NCI-H2107 (cell line): Measurements from ENCODE around the gene ROR1.
A peak's percentile ranks its signal among the peaks of the same experiment; 100 is the strongest.

Source experiments
- DNase-seq: peaks from one replicate; lab custom pipeline; 2025; lab: John Stamatoyannopoulos, UW

Gene ROR1

DNA sequence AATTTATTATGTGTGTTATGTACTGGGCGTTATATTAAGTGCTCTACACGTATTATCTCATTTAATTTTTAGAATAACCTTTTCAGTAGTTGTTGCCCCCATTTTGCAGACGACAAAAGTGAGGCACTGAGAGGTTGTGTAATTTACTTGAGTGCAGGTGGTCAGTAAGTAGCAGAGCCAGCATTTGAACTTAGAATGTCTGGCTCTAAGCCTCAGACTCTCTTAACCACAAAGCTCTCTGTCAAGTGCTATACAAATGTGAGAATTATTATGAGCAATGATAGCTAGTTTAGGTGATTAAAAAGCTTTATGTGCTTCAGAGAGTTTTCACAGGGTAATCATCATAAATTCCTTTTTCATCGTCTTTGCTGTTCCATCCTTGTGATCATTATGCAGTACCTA is 333.3 kb downstream of the ROR1 start:
- DNase-seq = no peak

DNA sequence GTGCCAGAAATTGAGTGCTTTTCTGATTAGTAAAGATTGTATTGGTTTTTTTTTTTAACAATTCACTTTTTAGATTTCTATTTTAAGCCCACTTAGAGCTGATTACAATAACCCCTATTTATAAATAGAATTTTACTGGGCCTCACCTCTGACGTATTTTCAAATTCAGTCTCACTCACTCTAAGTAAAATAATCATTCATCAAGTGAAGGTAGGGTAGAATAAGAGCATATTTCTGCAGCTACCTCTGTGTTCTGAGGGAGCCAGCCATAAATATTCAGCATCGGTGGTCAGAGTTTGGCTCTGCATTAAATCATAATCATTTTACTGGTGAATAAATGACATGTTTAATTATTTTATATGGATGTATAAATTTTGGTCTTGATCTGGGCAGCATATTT is 333.8 kb downstream of the ROR1 start:
- DNase-seq = no peak

DNA sequence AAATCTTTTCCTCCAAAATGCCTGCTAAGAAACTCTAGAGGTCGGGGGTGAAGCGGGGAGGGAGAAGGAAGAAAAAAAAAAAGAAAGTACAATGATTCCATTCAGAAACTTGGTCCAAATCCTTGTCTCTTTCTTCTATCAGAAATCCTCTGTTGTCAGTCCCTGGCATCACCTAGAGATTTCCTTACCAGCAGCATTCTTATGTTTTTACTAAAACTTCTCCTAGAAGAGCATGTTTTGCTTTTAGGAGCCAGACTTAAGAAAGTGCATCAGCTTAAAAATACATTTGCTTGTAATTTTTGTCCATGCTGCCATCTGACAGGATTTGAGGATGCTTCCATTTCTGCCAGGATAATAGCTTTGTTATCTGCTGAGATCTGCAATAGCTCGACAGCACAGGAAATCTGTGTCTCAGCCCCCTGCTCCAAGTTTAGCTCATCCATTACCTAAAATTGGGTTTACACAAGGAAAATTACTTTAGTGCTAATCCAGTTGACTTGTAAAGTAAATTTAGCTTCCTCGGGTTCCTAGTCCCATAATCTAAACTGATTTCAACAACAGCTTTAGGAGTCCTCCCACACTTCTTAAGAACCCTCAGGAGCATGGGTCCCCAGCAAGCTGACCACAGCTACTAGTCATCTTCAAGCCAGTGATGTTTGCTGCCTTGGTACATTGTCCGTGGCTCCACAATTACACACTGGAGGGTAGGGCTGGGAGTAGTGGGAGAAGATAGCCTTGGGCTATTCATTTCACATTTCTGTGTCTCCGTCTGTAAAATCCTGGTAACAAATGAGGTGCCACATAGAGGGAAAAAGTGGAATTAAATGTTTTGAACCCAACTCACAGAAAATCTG is 337.3 kb downstream of the ROR1 start:
- DNase-seq = no peak

DNA sequence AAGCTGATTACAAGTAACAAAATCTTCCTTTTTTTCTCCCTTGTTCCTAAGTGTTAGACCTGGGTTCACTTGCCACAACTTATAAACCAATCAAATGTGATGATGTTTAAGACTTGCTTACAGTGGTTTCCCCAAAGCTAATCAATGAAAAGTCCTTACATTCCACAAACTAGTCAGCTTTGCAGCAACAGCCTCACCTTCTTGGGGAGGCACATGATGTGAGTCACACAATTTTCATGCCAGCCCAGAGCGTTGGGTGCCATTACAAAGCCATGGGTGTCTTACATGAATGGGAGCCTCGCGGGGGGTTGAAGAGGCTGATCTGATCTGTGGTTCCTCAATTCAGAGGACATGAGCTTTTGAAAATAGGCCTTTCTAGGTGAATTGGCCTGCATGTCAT is 338.0 kb downstream of the ROR1 start:
- no peak for DNase-seq

DNA sequence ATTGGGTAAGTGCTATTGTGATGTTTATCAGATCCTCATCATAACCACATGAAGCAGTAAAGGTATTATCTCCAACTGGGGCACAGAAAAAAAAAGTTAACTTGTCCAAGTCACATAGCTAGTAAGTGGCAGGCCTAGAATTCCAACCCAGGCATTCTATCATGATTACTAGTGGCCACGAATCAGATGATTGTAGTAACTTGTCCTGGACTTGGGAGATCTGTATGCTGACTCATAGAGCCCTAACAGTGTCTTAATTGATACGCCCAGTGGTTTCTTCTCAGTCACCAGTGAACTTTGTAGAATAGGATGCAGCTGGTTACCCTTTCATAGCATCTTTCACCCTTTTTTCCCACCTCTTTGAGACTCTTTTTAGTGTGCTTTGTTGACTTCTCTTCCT is 338.5 kb downstream of the ROR1 start:
- no peak for DNase-seq

DNA sequence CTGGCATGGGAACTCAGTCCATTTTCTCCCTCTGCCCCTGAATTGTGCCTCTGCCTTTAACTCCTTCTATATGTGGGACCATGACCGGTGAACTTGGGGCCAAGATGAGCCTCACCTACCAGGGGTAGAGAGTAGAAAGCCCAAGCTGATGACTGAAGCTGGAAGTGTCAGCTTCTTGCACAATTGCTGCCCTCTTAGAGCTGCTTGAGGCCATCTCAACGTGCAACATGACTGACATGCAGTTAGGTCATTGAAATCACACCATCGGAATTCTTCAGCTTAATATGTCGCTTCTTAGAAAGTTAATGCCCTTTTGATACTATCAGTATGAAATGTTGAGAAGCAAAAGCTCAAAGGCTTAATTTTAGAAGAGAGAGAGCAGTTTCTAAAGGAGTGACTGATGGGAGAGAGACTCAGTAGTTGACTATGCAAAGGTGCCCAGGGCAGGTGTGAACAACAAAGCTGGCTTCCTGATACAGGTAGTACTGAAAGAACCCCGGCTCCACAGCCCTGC is 340.3 kb downstream of the ROR1 start:
- DNase-seq = no peak

DNA sequence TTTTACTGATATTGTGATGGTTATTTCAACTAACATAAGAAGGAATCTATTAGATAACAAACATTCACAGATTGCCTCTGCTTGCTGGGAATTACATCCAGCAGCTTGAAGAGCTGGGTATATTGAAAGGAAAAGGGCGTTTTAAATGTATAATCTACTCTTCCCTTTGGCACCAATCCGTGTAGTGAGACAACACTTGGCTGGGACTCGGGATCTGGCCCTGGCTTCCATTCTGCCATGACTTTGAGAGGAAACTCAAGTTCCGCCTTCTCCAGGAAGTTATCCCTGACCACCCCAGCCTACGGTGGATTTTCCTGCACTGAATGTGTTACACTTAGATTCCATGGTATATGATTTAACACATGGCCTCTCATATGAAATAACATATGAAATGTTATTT is 342.7 kb downstream of the ROR1 start:
- DNase-seq = no peak

DNA sequence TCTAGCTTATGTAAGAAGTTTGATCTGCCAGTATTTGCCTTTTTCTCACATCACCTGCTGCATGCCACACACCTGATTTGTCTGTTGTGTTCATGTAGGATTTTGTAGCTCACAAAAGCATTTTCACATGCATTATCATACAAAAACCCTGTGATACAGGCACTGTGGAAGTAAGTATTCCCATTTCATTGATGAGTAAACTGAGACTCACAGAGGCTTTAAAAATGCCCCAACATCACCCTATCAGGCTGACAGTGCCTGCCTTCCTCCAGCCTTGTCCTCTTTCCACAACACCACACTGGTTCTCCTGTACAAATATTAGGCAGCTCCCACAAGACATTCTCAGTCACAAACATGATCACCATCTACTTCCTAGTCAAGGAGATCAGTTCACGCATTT is 343.7 kb downstream of the ROR1 start:
- DNase-seq = no peak

DNA sequence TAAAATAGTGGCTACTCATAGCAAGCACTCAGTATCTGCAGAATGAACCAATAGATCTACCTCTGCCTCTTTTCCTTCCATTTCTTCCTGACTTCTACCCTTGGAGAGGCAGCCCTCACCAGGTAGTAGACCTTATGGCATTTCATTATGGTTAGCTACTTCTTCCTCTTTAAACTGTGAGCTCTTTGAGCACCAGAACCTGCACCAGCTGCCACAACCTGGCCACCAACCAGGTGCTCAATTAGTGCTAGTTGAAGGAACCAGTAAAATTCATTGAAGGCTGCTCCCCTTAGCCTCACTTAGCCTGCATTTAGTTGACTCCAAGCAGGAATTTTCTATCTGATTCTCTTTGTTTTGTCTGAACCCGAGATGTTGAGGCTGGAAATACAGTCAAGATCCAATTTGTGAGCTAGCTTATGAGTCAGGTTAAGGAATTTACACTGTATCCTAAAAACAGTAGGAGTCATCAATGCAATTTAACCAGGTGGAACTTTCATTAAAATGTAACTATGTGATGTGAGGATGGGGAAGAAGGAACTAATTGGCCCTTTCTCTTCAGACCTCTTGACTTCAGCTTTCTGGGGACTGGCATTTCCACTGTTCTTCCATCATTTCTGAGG is 348.1 kb downstream of the ROR1 start:
- DNase-seq = no peak

DNA sequence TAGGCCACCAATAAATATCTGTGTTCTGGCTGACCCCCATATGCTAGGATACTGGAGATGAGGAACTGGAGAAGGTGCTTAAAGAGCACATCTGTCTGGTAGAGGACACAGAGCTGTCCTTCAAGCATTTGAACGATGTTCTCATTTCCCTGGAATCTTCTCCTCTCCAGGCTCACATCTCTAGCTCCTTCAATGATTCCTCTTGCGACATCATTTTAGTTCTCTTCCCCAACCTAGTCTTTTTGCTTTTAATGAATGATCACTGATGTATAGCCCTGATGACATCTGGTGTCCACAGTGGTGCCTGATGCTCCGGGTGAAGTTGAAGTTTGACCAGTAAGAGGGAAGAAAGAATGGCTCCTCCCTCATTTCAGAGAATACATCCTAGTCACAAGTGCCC is 348.8 kb downstream of the ROR1 start:
- DNase-seq = no peak

DNA sequence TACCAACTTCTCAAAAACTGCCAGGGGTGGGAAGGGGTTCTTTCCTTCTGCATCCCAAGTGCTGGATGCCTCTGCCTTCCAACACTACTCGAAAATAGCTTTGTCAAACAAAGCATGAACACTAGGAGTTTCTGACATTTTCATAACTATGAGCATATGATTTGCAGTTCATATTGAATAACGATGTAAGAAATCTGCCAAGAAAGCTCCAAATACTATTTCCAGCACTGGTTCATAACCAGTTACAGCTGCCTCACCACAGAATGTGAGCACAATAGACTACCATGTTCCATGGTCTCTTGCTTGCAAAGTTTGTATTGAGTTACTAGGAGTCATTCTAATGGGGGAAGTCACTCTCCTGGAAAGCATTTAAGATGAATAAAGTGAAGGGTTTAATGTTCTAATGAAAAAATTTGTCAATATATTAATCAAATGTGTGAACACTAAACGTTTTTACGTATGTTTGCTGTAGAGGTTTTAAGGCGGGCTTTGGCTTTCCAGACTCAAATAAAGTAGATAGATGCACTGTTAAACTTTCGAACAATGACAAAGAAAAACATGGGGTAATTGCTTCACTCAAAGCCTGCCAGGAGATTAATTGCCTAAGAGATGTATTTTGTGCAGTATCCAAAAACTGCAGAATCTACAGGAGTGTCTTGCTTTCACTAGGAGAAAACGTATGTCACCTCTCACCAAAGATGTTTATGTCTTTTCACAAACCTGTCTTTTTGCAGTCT is 351.1 kb downstream of the ROR1 start:
- no peak for DNase-seq

DNA sequence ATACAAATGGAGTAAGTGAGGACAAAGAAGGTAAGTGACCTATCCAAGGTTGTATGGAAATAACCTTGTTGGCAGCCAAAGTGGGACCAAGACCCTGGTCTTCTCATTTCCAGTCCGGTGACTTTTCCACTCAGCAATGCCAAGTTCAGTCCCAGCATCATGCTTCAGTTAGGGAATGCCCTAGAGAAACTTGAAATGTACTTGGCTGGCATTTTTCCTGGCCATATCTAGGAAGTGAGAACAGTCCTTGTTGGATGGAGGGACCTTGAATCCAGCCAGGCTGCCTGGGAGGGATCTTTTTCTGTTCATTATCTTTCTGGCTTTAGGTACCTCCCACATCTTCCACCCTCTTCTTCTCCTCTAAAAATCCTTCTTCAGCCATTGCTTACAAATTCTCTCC is 352.8 kb downstream of the ROR1 start:
- DNase-seq = no peak

DNA sequence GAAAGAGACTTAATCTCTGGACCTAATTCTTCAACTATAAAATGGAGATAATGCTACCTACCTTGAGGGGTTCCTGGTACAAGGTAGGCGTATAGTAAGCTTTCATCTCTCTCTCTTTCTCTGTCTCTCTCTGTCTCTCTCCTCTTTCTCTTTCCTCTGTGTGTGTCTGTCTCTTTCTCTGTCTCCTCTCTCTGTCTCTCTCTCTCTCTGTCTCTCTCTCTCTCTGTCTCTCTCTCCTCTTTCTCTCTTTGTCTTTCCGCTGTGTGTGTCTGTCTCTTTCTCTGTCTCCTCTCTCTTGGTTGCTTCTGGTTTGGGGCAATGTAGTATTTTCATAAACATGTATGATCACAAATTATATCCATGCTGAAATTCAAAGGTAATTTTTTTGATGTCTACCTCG is 353.5 kb downstream of the ROR1 start:
- no peak for DNase-seq

DNA sequence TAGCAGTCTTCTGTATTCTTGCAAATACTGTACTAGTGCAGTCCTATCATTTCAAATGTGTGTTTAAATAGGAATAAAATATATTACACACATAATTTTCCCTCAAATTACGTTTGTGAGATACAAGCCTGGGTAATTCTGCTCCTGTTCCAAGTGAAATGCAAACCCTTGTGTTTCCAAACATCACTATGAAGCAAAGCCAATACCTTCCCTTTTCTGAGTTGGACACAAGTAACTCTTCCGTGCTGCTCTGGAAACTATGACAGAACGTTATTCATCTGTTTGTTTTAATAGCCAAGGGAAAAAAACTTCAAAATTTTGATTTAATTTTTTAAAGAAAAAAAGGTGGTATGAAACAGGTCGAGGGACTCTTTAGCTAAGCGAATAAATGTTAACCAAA is 355.9 kb downstream of the ROR1 start:
- DNase-seq = no peak

DNA sequence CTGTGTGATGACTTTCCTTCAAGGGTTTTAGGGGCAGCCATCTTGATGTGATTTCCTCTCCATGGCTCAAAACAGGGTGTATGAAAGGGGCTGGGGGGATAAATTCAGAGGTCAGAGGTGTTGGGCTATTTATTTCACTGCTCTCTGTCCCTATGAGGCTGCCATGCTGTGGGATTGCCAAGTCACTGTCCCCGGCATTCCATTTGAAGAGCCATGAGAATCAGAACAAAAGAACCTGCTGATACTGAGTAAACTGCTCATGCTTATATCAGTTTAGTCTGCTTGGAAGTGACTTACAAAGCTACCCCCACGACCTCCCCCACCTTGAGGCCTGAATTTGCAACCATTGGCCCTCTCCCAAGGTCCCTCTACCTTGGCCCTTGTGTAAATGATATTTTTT is 357.3 kb downstream of the ROR1 start:
- DNase-seq = no peak

DNA sequence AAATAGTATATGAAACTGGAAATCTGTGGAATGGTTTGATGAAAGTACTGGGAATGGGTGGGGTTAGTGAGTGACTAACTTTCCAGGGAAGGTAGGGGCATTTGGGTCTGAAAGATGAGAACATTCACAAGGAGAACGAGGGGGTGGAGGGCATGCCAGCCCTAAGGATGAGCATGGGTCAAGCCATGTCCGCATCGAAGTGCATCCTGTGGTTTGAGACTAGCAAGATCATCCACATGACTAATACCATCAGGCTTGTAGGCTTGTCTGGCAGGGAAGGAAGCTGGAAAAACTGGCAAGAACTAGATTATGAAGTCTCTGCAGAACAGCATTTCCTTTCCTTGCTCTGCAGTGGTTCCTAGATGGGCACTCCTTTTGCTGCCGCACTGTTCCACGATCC is 359.2 kb downstream of the ROR1 start:
- no peak for DNase-seq

DNA sequence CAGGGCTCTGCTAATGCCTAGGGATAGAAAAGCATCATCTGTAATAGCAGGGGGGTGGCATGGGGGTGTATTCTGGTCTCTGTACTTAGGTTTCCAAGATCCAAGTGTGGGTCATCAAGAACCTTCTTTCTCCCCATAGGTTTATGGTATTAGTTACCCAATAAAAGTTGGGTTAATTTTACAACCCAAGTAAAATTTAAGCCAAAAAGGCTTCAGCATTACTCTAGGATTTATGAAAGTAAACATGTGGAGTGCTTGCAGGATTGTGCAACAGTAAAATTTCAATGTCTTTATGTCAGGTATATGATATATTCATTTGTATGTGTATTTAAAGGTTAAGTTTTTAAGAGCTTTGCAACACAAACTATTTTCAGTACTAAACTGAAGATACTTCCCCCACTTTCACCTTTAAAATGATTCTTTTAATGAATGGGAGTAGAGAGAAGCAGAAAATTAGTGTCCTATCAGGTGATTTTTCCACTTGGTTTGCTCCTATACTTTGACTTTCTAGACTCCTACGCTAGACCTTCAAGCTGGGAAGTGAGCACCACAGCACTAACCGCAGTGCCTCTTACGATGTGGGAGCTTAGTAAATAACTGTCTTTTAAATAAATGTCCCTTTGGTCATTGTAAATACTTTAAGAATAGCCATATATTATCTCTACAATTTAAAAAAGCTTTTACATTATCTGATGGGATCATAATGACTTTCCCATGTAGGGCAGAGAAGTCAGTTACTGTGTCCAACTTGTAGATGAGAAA is 361.8 kb downstream of the ROR1 start:
- no peak for DNase-seq

DNA sequence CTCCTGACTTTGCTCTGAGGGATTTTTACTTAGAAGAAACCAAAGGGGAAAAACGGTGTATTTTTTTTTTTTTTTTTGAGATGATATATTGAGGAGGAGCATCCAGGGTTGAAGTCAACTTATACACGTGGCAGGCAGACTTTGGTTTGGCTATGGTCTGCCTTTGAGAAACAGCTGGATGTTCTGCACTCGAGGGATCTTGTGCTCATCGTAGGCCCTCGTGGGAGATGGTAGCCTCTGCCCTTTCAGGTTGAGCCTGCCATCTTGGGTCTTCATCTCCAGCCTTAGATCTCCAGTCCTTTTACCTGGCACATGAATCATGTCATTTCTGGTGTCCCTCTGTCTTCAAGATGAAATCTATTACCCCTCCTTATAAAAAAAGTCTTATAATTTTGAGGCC is 362.5 kb downstream of the ROR1 start:
- no peak for DNase-seq

DNA sequence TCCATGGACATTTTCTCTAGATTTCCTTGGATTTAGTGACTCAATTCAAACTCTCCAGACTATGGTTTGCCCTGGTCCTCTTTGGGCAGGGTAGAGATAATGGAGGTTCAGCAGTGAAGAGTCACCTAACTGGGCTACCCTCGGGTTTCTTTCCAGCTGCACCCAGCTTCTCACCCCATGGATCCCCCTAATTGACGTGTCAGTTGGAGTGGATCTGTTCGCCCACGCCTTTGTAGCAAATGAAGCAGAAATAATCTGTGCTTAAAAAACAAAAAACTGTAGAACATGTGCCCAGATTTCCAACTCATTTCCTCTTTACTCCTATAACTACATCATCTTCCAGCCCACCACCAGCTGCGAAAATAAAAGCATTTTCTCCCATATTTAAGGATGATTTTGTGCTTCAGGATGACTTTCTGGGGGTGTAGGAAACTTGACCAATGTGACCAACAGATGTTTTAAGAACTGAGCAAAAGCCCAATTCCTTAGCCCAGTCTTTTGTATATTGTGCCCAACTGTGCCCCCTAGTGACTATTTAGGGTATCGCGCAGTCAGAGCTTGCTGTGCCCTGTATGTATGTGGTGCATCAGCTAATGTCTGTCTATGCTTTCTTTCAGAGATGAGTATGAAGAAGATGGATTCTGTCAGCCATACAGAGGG is 363.1 kb downstream of the ROR1 start:
- peak; percentile 59 for DNase-seq

DNA sequence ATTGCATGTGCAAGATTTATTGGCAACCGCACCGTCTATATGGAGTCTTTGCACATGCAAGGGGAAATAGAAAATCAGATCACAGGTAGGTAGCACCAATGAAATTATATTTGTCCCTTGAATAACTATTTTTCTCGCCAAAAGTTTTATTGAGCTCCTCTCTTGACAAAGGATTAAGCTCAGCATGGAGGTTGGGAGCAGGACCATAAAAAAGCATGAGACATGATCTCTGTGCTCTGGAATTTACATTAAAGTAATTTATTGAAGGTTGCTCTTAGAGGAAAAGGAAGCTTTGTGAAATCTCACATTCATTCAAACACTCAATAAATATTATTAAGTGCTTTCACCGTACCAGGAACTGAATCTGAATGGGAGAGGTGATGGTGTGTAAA is 363.6 kb downstream of the ROR1 start:
- no peak for DNase-seq

DNA sequence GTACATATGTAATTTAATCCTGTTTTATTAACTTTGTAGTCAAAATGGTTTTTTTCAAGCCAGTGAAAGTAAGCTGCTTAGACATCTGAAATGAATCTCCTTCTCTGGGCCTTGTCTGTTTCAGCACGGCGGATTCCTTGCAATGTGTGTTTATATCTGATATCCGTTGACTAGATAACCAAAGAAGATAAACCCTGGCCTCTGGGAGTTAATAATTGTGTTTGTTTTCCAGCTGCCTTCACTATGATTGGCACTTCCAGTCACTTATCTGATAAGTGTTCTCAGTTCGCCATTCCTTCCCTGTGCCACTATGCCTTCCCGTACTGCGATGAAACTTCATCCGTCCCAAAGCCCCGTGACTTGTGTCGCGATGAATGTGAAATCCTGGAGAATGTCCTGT is 366.1 kb downstream of the ROR1 start:
- no peak for DNase-seq

DNA sequence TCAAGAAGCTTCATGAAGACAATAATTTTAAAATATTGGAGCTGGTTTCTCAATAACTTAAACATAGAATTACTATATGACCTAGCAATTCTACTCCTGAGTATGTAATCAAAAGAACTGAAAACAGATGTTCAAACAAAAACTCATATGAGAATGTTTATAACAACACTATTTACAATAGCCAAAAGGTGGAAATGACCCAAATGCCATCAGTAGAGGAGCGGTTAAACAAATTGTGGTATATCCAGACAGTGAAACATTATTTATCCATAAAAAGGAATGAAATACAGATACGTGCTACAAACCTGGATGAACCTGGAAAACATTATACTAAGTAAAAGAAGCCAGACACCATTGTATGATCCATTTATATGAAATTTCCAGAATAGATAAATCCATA is 366.8 kb downstream of the ROR1 start:
- no peak for DNase-seq
